HCT116 (cell line): ENCODE measurements around the gene DHX16. TPM values are rescaled to one million over a fixed set of nuclear protein-coding genes. Genes with fewer than 3 reads are reported as not detected.

ENCODE experiments used
- ATAC-seq: fragments of 200-7000 bp; cut with Tn5 transposase; 2 replicates; pipeline ENCODE4 v1.9.1; 2020; ENCODE audit warnings: mild to moderate bottlenecking, moderate library complexity
- BruUV-seq: library from RNA; stranded (reverse); fragments of 400-500 nt; replicated peaks from 2 replicates; lab custom pipeline; 2021; lab: Mats Ljungman, UMichigan
- CTCF ChIA-PET: fragments of 300-600 bp; sonication (Branson Sonifier 250); formaldehyde crosslinking; loops from one replicate; lab custom pipeline; 2021; ENCODE audit warnings: antibody characterized with exemption; lab: Charles Lee
- POLR2A ChIA-PET: fragments of 300-600, 350-600 bp; sonication (Branson Sonifier 250); formaldehyde crosslinking; loops from one replicate; lab custom pipeline; 2021; ENCODE audit warnings: antibody characterized with exemption; lab: Charles Lee
- RAD21 ChIA-PET, 2 experiments: fragments of 300-600 bp; sonication (Branson Sonifier 250); formaldehyde crosslinking; loops; one replicate each; lab custom pipeline; 2023; ENCODE audit warnings: low total read pairs in 2 of 2; ENCODE audit not compliant: uncharacterized antibody in 2 of 2, unreplicated experiment in 2 of 2, low non-redundant PET in 1 of 2; lab: Charles Lee
- DNase-seq: peaks from one replicate; pipeline ENCODE4 v3.0.0-alpha.2; 2010; ENCODE audit warnings: low read depth, low spot score
- H2AFZ ChIP-seq: fragments of 200-600 bp; shearing (Covaris generic), sonication (generic); 2 replicates; pipeline ENCODE4 v1.6.1; 2017; ENCODE audit warnings: low read depth, mixed run types, mixed read lengths, antibody characterized with exemption, low read length; ENCODE audit not compliant: poor library complexity, severe bottlenecking
- H3K27ac ChIP-seq: 2 replicates; pipeline ENCODE4 v1.5.1; 2012; ENCODE audit warnings: low read depth, low read length
- H3K27me3 ChIP-seq: fragments of 200-600 bp; sonication (generic); 2 replicates; pipeline ENCODE4 v1.6.1; 2016; ENCODE audit warnings: mixed run types, low read length, mixed read lengths; ENCODE audit not compliant: insufficient read depth
- H3K36me3 ChIP-seq, 2 experiments: fragments of 200-500 bp in 1 of 2; fragments of 200-600 bp in 1 of 2; sonication (Bioruptor generic) in 1 of 2; sonication (generic) in 1 of 2; 2 replicates each; pipeline versions ENCODE4 v1.5.1 to v1.6.1; 2014 to 2016; ENCODE audit warnings: low read length in 2 of 2, inconsistent platforms in 1 of 2, mixed read lengths in 1 of 2, mixed run types in 1 of 2; ENCODE audit not compliant: insufficient read depth in 2 of 2, control insufficient read depth in 1 of 2
- H3K4me1 ChIP-seq, 2 experiments: fragments of 200-600 bp in 1 of 2; sonication (generic) in 1 of 2; 2 replicates each; pipeline versions ENCODE4 v1.5.1 to v1.6.1; 2012 to 2017; ENCODE audit warnings: low read length in 2 of 2, inconsistent platforms in 1 of 2, mild to moderate bottlenecking in 1 of 2, mixed read lengths in 1 of 2, mixed run types in 1 of 2, moderate library complexity in 1 of 2; ENCODE audit not compliant: insufficient read depth in 2 of 2, control insufficient read depth in 1 of 2
- H3K4me2 ChIP-seq: fragments of 200-600 bp; sonication (generic); 2 replicates; pipeline ENCODE4 v1.6.1; 2017; ENCODE audit warnings: mixed run types, low read length, mixed read lengths
- H3K4me3 ChIP-seq, 2 experiments: fragments of 200-600 bp in 1 of 2; sonication (generic) in 1 of 2; replicated peaks in 1 of 2; 2 replicates each; pipeline ENCODE4 v1.5.1; 2011 to 2016; ENCODE audit warnings: low read length in 2 of 2, control low read depth in 1 of 2, low read depth in 1 of 2, mild to moderate bottlenecking in 1 of 2, mixed read lengths in 1 of 2, mixed run types in 1 of 2
- H3K79me2 ChIP-seq: fragments of 200-600 bp; sonication (generic); 2 replicates; pipeline ENCODE4 v1.6.1; 2017; ENCODE audit warnings: mild to moderate bottlenecking, mixed run types, low read length, moderate library complexity, mixed read lengths; ENCODE audit not compliant: insufficient read depth
- H3K9ac ChIP-seq: fragments of 200-600 bp; sonication (generic); 2 replicates; pipeline ENCODE4 v1.6.1; 2016; ENCODE audit warnings: low read length, mixed read lengths
- H3K9me2 ChIP-seq: fragments of 200-600 bp; sonication (generic), shearing (Covaris generic); 2 replicates; pipeline ENCODE4 v1.6.1; 2017; ENCODE audit warnings: mixed run types, mild to moderate bottlenecking, moderate library complexity; ENCODE audit not compliant: insufficient read depth
- H3K9me3 ChIP-seq, 2 experiments: fragments of 200-500 bp in 1 of 2; fragments of 200-600 bp in 1 of 2; sonication (Bioruptor generic) in 1 of 2; sonication (generic) in 1 of 2; 2 replicates each; pipeline ENCODE4 v1.6.1; 2014 to 2017; ENCODE audit warnings: low read length in 2 of 2, mixed read lengths in 2 of 2, inconsistent platforms in 1 of 2, low read depth in 1 of 2, mild to moderate bottlenecking in 1 of 2, mixed run types in 1 of 2, moderate library complexity in 1 of 2; ENCODE audit not compliant: control insufficient read depth in 1 of 2, insufficient read depth in 1 of 2
- H4K20me1 ChIP-seq: fragments of 200-600 bp; sonication (generic), shearing (Covaris generic); 2 replicates; pipeline ENCODE4 v1.6.1; 2017; ENCODE audit warnings: mixed run types, mild to moderate bottlenecking, moderate library complexity; ENCODE audit not compliant: insufficient read depth
- CBX3 ChIP-seq: IDR thresholded peaks from 2 replicates; pipeline ENCODE4 v1.6.1; 2012; ENCODE audit warnings: low read depth
- EGR1 ChIP-seq: IDR thresholded peaks from 2 replicates; pipeline ENCODE4 v1.6.1; 2012; ENCODE audit warnings: low read depth
- POLR2AphosphoS5 ChIP-seq: IDR thresholded peaks from 2 replicates; pipeline ENCODE4 v1.6.1; 2011; ENCODE audit warnings: mild to moderate bottlenecking, low read depth, low read length, moderate library complexity
- ZFX ChIP-seq: fragments of 450-650 bp; IDR thresholded peaks from 2 replicates; pipeline ENCODE4 v1.6.1; 2017
- intact Hi-C: fragments of 100-400 bp; cut with micrococcal nuclease; formaldehyde crosslinking; loops from 2 replicates; pipeline ENCODE4 v1.10.0; 2022
- total RNA-seq: library from RNA; stranded (reverse); gene quantifications from one replicate; pipeline ENCODE4 v1.2.1, GENCODE V29; 2021; ENCODE audit not compliant: unreplicated experiment

The DHX16 gene
- total RNA-seq, 1 experiment from 2014 or later = 46.0 TPM

GRCh38 chr6:30683183-30683979 lies 10.6 kb upstream of the DHX16 start:
- DNase-seq = no peak
- H4K20me1 ChIP-seq = no peaks in the 10 kb centered on the region
- H3K9me2 ChIP-seq = no peaks in the 10 kb centered on the region
- H3K27me3 ChIP-seq = no peaks in the 10 kb centered on the region
- ChIA-PET RAD21 (no interaction called here), CTCF (interaction anchor here (3.5 kb wide), 1 partner anchor 47 kb away, joined by 21 read pairs; no protein-coding TSS in a partner anchor), POLR2A (no interaction called here)
- H3K27ac ChIP-seq = peak overlapping the region; percentile 85
- H3K9ac ChIP-seq = peak overlapping the region; percentile 66
- H2AFZ ChIP-seq = no peak overlapping the region
- H3K4me1 ChIP-seq = peaks cover 42 to 69% of the 10 kb centered on the region in 2 experiments
- no peaks in the 10 kb centered on the region for H3K9me3 ChIP-seq
- H3K79me2 ChIP-seq = peaks cover 58% of the 10 kb centered on the region
- ATAC-seq = no peak
- peaks cover 0 to 2% of the 10 kb centered on the region in 2 experiments; a peak in 1 of 4 replicates for H3K36me3 ChIP-seq
- intact Hi-C loops = no loop called here
- no peak for TF ChIP-seq ZFX
- no peak for TF ChIP-seq EGR1
- peak overlapping the region; percentile 98 for H3K4me2 ChIP-seq
- no TSS peak for BruUV-seq
- H3K4me3 ChIP-seq = peak overlapping the region; percentile 38 to 54

DNA sequence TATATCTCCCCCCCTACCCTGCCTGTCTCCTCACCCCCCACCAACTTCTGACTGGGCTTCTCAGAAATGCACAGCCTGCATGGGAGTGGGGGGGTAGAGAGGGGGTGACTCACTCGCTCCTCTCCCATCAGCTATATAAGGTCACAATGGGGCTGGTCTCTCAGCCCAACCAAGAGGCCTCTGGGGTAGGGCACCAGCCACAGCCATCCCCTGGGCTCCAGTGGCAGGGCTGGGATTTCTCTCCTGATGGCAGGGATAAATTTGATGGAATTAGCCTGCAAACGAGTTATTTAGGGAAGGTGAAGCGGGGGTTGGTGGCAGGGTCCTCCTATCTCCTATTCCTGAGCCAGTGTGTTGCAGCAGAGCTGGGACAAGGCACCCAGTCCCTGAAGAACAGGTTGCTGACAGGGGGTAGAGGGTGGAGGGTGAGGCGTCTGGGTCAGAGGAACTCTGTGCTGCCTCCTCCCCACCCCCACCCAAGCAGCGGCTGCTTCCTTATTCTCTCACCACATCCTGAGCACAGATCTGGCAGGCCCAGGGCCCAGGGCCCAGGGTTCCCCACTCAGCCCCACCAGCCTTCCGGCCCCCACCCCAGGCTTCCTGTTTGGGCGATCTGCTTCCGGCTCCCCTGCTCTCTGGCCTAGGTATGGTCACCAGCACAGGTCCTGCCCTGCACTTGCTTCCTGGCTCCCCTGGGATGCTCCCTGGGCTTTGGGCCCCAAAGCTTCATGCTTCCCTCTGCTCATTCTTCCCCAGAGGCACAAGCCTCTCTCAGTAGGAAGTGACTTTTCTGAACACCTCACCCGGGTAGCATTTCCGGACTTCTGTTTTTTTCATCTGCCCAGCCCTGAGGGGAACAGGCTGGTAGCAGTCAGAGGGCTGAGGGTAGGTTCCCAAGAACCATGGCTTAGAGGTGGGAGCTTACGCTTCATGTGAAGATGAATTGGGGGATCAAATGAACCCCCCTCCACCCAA lies 9.6 kb upstream of the DHX16 start:
- H3K4me1 ChIP-seq = peaks cover 37 to 60% of the 10 kb centered on the region in 2 experiments

More for the DNA sequence above, 9.6 kb upstream of the DHX16 start:
- H4K20me1 ChIP-seq = no peaks in the 10 kb centered on the region
- peaks cover 58% of the 10 kb centered on the region for H3K79me2 ChIP-seq
- peak overlapping the region; percentile 98 for H3K4me2 ChIP-seq
- no peaks in the 10 kb centered on the region for H3K27me3 ChIP-seq
- intact Hi-C loops = no loop called here
- ATAC-seq (peak; percentile 26; the same call in 1 of the 2 replicates), DNase-seq (no peak)
- H3K27ac ChIP-seq = peak overlapping the region; percentile 85
- peak overlapping the region; percentile 66 for H3K9ac ChIP-seq
- TF ChIP-seq CBX3 (no peak), POLR2AphosphoS5 (peak; percentile 57; the same call in 1 of the 2 replicates)
- H2AFZ ChIP-seq = no peak overlapping the region
- RAD21 ChIA-PET = interaction anchor here (0.6 to 1.2 kb wide), 2 partner anchors 35 to 68 kb away, joined by 3 to 4 read pairs; no protein-coding TSS in a partner anchor
- no TSS peak for BruUV-seq
- peak overlapping the region; percentile 38 to 54 for H3K4me3 ChIP-seq
- peaks cover 0 to 8% of the 10 kb centered on the region in 2 experiments; a peak in 1 of 4 replicates for H3K36me3 ChIP-seq
- no peaks in the 10 kb centered on the region for H3K9me2 ChIP-seq
- POLR2A ChIA-PET = interaction anchor here (1.1 to 1.7 kb wide), 4 partner anchors 10 to 47 kb away, joined by 3 to 6 read pairs (median 4); partner anchors contain the start of genes DHX16 and MDC1
- H3K9me3 ChIP-seq = no peaks in the 10 kb centered on the region
- CTCF ChIA-PET = interaction anchor here (0.9 to 3.9 kb wide), 5 partner anchors 10 to 48 kb away, joined by 3 to 45 read pairs (median 4); partner anchors contain the start of genes DHX16, MDC1 and TUBB
